Thoracic aorta (tissue), 2 donors: ENCODE measurements around the gene IL17REL. TPM values are rescaled to one million over a fixed set of nuclear protein-coding genes. Genes with fewer than 3 reads are reported as not detected.

Source experiments
- ATAC-seq: fragments of 150-250 bp; one replicate; pipeline ENCODE4 v1.8.0; 2017; ENCODE audit warnings: low read depth; ENCODE audit not compliant: insufficient number of reproducible peaks, low FRiP score
- DNase-seq: peaks from one replicate; pipeline ENCODE4 v3.0.0-alpha.2; 2020; ENCODE audit warnings: low spot score
- H3K27ac ChIP-seq, 2 donors: fragments of 200-600 bp; sonication (generic); 1 replicate in 1 of 2; 2 replicates in 1 of 2; pipeline ENCODE4 v1.5.1; 2016; ENCODE audit warnings: mild to moderate bottlenecking in 2 of 2, moderate library complexity in 2 of 2
- H3K27me3 ChIP-seq: fragments of 200-600 bp; sonication (generic); replicated peaks from 2 replicates; pipeline ENCODE4 v1.6.0; 2016; ENCODE audit warnings: mild to moderate bottlenecking; ENCODE audit not compliant: insufficient read depth
- H3K36me3 ChIP-seq: fragments of 200-600 bp; sonication (generic); one replicate; pipeline ENCODE4 v1.5.1; 2016
- H3K4me1 ChIP-seq, 2 donors: fragments of 200-600 bp; sonication (generic); 1 replicate in 1 of 2; 2 replicates in 1 of 2; pipeline versions ENCODE4 v1.5.1 to v1.6.0; 2016; ENCODE audit warnings: low read depth in 2 of 2, mild to moderate bottlenecking in 1 of 2; ENCODE audit not compliant: control insufficient read depth in 1 of 2
- H3K4me3 ChIP-seq: fragments of 200-600 bp; sonication (generic); 2 replicates; pipeline ENCODE4 v1.5.1; 2016; ENCODE audit warnings: mild to moderate bottlenecking
- H3K9me3 ChIP-seq: fragments of 200-600 bp; sonication (generic); 2 replicates; pipeline ENCODE4 v1.5.1; 2016
- CTCF ChIP-seq: fragments of 200-600 bp; sonication (generic); IDR thresholded peaks from one replicate; pipeline ENCODE4 v1.5.1; 2019; ENCODE audit warnings: antibody characterized with exemption
- total RNA-seq, 2 donors: library from RNA; depleted of rRNA; stranded (reverse); fragments of >200 nt; gene quantifications; one replicate each; pipeline versions ENCODE4 v1.1.0 to v1.2.3, GENCODE V29; 2016

Gene IL17REL
- total RNA-seq, 2 donors from 2014 or later = not detected

GRCh38 chr22:49953027-49953679, 59.4 kb downstream of the IL17REL start:
- H3K36me3 ChIP-seq = no peaks in the 10 kb centered on the region
- H3K27me3 ChIP-seq = no peaks in the 10 kb centered on the region
- no peaks in the 10 kb centered on the region for H3K9me3 ChIP-seq
- no peak for DNase-seq
- ATAC-seq = no peak
- H3K27ac ChIP-seq = peak overlapping the region in 1 of 2 donors; percentile 35
- no peak for TF ChIP-seq CTCF
- no peak overlapping the region for H3K4me3 ChIP-seq
- H3K4me1 ChIP-seq = peaks cover 12 to 27% of the 10 kb centered on the region in 2 donors

GRCh38 chr22:49951986-49952896, 60.3 kb downstream of the IL17REL start:
- Histone ChIP-seq H3K4me1 (peaks cover 12 to 27% of the 10 kb centered on the region in 2 donors), H3K27ac (peak overlapping the region in 1 of 2 donors; percentile 34), H3K9me3 (no peaks in the 10 kb centered on the region), H3K36me3 (no peaks in the 10 kb centered on the region), H3K27me3 (no peaks in the 10 kb centered on the region), H3K4me3 (no peak overlapping the region)
- no peak for ATAC-seq
- DNase-seq = no peak
- TF ChIP-seq CTCF = no peak

GRCh38 chr22:49951678-49951985, 60.9 kb downstream of the IL17REL start:
- peaks cover 12 to 27% of the 10 kb centered on the region in 2 donors for H3K4me1 ChIP-seq
- no peak for TF ChIP-seq CTCF
- DNase-seq = no peak
- no peaks in the 10 kb centered on the region for H3K36me3 ChIP-seq
- no peaks in the 10 kb centered on the region for H3K9me3 ChIP-seq
- no peak overlapping the region for H3K4me3 ChIP-seq
- no peak for ATAC-seq
- no peaks in the 10 kb centered on the region for H3K27me3 ChIP-seq
- peak overlapping the region in 1 of 2 donors; percentile 34 for H3K27ac ChIP-seq

- TF ChIP-seq CTCF = no peak
- Histone ChIP-seq H3K27me3 (no peaks in the 10 kb centered on the region), H3K27ac (no peak overlapping the region), H3K9me3 (no peaks in the 10 kb centered on the region), H3K4me1 (peaks cover 12 to 27% of the 10 kb centered on the region in 2 donors), H3K36me3 (no peaks in the 10 kb centered on the region), H3K4me3 (no peak overlapping the region)
- ATAC-seq (no peak), DNase-seq (no peak)
Observed at GRCh38 chr22:49951000-49951677, 61.4 kb downstream of the IL17REL start.
